Measurements from ENCODE around the gene SH3PXD2A. TPM values are rescaled to one million over a fixed set of nuclear protein-coding genes. Genes with fewer than 3 reads are reported as not detected.

The SH3PXD2A gene
- polyA plus RNA-seq, 1 experiment: 50.2 TPM

- ChIA-PET CTCF (interaction anchor here (0.8 to 1.3 kb wide), 4 partner anchors 9 to 53 kb away, joined by 3 to 5 read pairs (median 4); partner anchors contain the start of gene NEURL1), POLR2A (no interaction called here)
- no peak overlapping the region for H3K4me3 ChIP-seq (ENCODE audit: low read depth, low read length)
- DNase-seq (ENCODE audit: low read depth): no peak
- TF ChIP-seq CTCF (IDR thresholded peaks at IDR 0.05; ENCODE audit: insufficient read depth, low read depth, low read length): no peak
- peaks cover 17% of the 10 kb centered on the region for H3K27me3 ChIP-seq (ENCODE audit: control insufficient read depth, insufficient read depth, low read length)
- H3K36me3 ChIP-seq (ENCODE audit: control insufficient read depth, insufficient read depth, low read length): no peaks in the 10 kb centered on the region
Measured at GRCh38 chr10:103546401-103546800, 309.0 kb downstream of the SH3PXD2A start.

GRCh38 chr10:103545771-103546281 is 309.6 kb downstream of the SH3PXD2A start:
- Histone ChIP-seq H3K27me3 (ENCODE audit: control insufficient read depth, insufficient read depth, low read length) (peaks cover 17% of the 10 kb centered on the region), H3K4me3 (ENCODE audit: low read depth, low read length) (no peak overlapping the region), H3K36me3 (ENCODE audit: control insufficient read depth, insufficient read depth, low read length) (no peaks in the 10 kb centered on the region)
- DNase-seq (ENCODE audit: low read depth): no peak
- no peak for TF ChIP-seq CTCF (IDR thresholded peaks at IDR 0.05; ENCODE audit: insufficient read depth, low read depth, low read length)
- CTCF ChIA-PET: interaction anchor here (1.2 to 1.3 kb wide), 3 partner anchors 10 to 18 kb away, joined by 4 to 5 read pairs (median 4); no protein-coding TSS in a partner anchor
- POLR2A ChIA-PET: no interaction called here

GRCh38 chr10:103545366-103545765 is 310.0 kb downstream of the SH3PXD2A start:
- TF ChIP-seq CTCF (IDR thresholded peaks at IDR 0.05; ENCODE audit: insufficient read depth, low read depth, low read length): no peak
- ChIA-PET CTCF (interaction anchor here (1.2 to 1.3 kb wide), 2 partner anchors 10 kb away, joined by 4 to 5 read pairs; no protein-coding TSS in a partner anchor), POLR2A (no interaction called here)
- Histone ChIP-seq H3K27me3 (ENCODE audit: control insufficient read depth, insufficient read depth, low read length) (peaks cover 18% of the 10 kb centered on the region), H3K4me3 (ENCODE audit: low read depth, low read length) (no peak overlapping the region), H3K36me3 (ENCODE audit: control insufficient read depth, insufficient read depth, low read length) (no peaks in the 10 kb centered on the region)
- no peak for DNase-seq (ENCODE audit: low read depth)

GRCh38 chr10:103544657-103545310 is 310.6 kb downstream of the SH3PXD2A start:
- Histone ChIP-seq H3K27me3 (ENCODE audit: control insufficient read depth, insufficient read depth, low read length) (peaks cover 16% of the 10 kb centered on the region), H3K4me3 (ENCODE audit: low read depth, low read length) (no peak overlapping the region), H3K36me3 (ENCODE audit: control insufficient read depth, insufficient read depth, low read length) (no peaks in the 10 kb centered on the region)
- ChIA-PET POLR2A (no interaction called here), CTCF (interaction anchor here (0.8 to 1.2 kb wide), 2 partner anchors 9 to 21 kb away, joined by 3 to 4 read pairs; no protein-coding TSS in a partner anchor)
- TF ChIP-seq CTCF (IDR thresholded peaks at IDR 0.05; ENCODE audit: insufficient read depth, low read depth, low read length): no peak
- no peak for DNase-seq (ENCODE audit: low read depth)

Small RNAs within 50 kb of the gene (small RNA-seq; reads per million reads assigned to genes)
- not detected for gene RF00019 (ENCODE audit: insufficient read length, low read depth, low replicate concordance)

Other genes starting within 250 kb of the SH3PXD2A start
- 17.8 and 19.5 TPM in 2 replicates for gene STN1, start 62.6 kb upstream of the SH3PXD2A start, polyA plus RNA-seq (2011; rRNA removed)
- 3.5 and 9.8 TPM in 2 replicates for gene SLK, start 111.6 kb upstream of the SH3PXD2A start, polyA plus RNA-seq (2011; rRNA removed)
- gene COL17A1, start 230.3 kb upstream of the SH3PXD2A start, polyA plus RNA-seq (2011; rRNA removed): 0.01 and 0.02 TPM in 2 replicates

All from BJ (cell line).